NCI-H2196 (cell line): ENCODE results near the gene NRIP3.
"Not testable (repeated sequence)": the region's sequence is repeated elsewhere in the genome, so short reads cannot be mapped to it uniquely, and the experiment has no call there.

Experiments used
- DNase-seq: peaks from one replicate; lab custom pipeline; 2025; ENCODE audit not compliant: unreplicated experiment; lab: John Stamatoyannopoulos, UW

Gene NRIP3

DNA sequence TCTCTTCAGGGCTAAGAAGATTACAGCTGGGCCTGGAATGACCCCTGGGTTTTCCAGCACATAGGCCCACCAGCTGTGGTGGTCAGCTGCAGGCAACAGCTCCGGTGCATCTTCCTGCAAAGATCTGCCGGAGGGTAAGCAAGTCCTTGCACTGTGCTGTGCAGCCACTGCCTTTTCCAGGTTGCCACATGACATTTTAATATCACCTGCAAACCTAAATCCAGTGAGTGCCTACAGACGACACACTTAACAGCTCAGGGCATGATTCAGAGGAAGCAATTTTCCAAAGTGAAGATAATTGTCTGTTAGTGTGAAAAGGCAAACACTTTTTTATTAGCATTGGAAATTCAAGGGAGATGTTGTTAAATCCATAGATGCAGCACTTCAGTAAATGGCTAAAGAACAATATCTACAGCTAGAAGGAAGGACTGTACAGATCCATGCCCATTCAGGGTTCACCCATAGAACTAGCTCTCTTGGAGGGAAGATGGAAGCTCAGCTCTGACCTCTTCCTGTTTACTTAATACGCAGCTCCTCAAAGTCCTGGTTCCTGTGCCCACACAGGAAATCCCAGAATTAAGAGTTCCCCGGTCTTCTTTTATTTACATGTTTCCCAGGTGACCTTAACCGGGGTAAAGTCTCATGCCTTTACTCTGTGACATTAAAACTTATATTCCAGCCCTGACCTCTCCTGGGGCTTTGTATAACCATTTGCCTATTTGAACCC lies 13.3 kb upstream of the NRIP3 start:
- no peak for DNase-seq

DNA sequence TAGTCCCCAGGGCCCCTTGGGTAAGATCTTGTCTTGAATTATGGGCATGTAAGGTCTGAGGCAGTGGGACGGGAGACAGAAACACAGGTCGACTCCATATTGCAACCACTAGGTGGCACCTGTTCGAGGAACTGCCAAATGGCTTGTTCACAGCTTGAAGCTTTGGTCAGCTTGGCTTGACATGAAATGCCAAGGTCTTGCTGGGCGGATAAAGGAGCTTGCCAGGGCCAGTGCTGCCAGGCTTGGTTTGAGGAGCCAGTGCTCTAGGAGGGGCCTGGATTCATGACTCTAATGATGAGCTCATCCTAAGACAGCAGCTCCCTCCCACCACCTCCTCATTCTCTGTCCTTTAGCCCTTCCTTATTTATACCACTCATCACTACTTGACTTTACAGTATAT lies 11.9 kb upstream of the NRIP3 start:
- peak; percentile 87 for DNase-seq

DNA sequence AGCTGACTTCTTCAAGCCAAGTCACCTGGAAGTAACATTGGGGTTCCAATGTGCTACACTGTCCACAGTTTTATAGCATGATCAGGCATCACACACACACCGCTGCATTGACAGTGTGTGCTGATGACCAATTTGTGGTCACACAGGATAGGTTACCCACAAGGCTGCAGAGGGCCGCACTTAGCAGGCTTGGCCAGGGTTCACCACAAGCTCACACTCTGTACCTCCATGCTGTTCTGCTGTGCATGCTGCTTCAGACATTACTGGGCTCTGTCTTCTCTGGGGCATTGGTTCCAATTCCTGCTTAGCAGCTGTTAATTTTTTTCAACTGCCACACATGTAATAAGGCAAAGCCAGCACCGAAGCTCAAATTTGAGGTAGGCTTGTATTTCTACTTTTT lies 11.0 kb upstream of the NRIP3 start:
- DNase-seq: no peak

DNA sequence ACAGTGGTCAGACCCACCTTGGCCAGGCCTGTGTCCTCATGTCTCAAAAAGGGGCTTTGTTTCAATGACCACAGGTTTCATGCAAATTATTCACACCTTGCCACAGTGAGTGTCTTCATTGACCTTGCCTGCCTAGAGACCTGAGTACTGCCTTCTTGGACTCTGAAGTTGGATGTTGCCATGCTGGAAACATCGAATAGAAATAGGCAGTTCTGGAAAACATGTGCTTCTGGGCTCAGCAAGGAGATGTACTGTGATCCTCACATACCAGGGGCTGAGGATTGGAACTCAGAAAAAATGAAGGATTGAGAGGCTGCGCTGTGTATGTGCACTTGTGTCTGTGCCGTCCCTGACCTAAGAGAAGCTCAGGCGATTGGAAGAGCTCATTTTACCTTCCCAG lies 9.6 kb upstream of the NRIP3 start:
- DNase-seq: no peak

DNA sequence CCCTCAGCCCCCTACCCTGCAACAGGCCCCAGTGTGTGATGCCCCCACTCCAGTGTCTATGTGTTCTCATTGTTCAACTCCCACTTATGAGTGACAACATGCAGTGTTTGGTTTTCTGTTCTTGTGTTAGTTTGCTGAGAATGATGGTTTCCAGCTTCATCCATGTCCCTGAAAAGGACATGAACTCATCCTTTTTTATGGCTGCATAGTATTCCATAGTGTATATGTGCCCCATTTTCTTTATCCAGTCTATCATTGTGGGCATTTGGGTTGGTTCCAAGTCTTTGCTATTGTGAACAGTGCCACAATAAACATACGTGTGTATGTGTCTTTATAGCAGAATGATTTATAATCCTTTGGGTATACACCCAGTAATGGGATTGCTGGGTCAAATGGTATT lies 5.7 kb upstream of the NRIP3 start:
- DNase-seq: not testable (repeated sequence)

DNA sequence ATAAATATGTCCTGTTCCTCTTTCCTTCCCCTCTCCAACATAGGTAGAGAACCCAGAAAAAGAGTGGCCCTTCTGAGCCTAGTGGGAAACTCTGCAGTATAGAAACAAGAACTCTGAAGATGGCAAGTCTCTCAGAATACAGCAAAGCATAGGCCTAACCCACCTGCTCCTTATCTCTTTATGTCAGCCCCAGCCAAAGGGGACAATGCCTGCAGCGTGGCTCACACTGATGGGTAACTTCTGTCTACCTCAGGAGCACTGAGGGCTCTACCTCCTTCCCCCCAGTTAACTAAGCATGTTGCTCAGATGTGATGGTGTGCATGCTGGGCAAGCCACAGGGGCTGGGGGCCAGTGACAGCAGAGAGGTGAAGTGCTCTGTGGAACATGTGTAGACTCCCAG lies 4.9 kb upstream of the NRIP3 start:
- DNase-seq: no peak

DNA sequence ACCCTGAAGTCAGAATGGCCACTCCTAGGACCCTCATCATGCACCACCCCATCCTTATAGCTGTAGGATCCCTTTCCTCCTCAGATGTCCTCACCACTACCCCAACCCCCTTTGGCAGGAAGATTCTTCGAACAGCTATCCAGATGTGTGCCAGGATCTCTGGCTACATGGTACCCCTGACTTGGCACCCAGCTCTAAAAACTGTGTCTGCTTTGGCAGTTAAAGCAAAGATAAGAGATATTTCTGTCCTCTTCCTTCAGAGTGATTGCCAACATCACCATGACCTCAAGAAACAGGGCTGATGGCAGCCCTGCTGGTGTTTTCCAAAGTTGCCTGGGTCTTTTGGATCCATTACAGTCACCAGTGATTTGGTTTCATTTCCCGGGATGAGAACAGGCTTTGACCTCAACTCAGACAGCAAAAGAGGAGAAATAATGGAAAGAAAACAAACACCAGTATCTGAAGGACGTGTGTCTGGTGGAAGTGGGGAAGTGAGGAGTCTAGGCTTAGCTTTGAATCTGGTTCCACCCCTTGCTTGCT lies 4.3 kb upstream of the NRIP3 start:
- no peak for DNase-seq

DNA sequence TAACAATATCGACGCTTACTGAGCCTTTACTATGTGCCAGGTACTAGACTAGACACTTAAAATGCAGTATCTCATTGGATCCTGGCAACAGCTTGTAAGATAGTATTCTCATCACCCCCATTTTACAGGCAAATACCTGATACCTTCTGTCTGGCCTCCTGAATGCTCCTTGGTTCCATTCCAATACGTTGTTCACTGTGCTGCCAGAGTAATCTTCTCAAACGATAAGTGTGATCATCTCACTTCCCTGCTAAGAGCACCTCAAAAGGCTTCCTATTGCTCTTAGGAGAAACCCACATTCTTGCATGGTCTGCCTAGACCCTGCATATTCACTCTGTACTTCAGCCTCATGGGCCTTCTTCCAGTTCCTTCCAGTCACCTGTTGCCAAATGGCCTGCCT lies 1.3 kb upstream of the NRIP3 start:
- DNase-seq: no peak

DNA sequence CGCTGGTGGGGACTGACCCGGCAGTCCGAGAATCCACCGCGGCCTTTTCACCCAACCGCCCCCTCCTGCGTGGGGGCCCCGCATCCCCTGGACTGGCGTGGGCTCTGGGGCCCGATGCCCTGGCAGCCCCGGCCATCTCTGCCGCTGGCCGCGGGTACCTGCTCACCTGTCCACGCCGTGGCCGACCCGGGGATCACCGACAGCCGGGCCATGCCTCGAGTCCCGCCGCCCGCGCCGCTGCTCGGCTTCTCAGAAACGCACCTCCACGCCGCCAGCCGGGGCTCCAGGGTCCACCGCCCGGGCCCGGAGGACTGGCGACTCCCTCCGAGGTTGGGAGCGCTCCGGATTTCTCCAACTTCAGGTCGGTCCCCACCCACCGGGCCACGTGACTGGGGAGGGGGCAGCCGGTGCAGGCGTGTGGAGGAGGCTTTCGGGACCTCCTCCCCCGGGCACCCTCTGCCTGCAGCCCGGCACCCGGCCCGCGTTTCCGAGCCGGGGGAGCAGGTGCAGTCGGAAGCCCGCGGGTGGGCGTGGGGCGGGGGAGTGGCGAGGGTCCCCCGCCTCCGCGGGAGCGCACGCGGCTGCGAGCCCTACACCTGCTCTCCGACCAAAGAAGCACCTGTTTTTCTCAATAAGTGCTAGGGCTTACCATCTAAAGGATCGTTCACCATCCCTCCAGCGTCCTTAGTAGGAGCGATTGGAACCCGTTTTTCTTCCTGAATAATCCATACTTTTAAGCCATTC lies 554 bp upstream of the NRIP3 start:
- peak; percentile 48 for DNase-seq

DNA sequence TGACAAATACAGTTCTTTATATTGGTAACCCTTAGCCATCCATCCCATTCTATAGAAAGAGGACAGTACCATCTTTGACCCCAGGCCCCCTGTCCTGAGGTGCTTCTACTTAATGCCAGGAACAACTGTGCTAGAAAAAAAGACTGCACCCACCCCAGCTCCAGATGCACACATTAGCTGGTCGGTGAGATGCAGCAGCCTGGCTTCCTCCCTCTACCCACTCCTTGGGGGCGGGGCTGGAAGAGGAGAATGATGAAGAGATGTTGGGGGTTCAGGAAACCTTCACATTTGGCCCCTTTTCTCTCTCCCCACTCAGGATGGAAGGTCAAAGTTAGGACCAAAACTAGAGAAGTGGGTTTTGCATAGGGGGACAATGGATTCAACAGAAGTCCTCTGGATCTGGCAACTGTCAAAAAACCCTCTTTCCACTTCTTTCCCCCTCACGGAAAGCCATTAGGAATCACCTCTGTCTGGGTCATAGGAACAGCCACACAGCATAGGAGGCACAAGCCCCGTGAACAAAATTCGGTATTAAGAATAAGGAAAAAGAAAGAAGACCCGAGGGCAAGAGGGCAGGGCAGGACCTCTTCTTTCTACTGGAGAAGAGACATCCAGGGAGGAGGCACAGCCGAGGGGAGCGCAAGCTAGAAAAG lies 755 bp downstream of the NRIP3 start:
- DNase-seq: no peak

DNA sequence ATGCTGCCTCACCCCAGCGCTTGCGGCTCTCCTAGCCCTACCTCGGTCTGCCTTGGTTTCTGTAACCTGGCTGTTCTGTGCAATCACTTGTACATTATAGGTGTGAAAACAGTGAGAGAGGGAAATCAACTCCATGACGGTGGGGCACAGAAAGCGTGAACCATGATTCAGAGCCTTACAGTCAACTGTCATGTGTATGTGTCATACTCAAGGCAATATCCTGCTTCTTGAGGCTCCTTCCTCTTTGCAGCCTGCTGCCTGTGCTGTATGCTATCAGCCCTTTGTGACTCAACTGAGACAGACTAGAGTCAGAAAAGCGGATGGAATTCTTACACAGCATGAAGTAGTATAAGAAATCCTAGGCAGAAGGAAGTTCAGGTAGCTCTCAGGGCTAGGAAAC lies 2.1 kb downstream of the NRIP3 start:
- DNase-seq: no peak

DNA sequence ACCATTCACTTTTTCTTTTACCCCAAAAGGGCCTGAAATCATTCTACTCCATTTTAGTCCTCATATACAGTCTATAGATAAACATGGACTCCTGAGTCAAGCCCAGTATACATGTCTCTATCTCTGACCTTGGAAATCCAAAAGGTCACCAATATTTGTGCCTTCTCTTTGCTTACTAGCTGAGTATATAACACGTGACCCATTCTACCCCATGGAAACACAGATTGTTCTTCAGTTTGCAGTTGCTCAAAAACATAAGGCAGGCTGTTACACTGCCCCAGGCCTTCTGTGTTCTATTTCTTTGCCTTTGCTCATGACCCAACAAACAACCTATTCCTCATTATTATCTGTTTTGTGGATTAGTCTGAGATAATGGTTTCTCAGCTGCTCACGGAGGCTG lies 5.8 kb downstream of the NRIP3 start:
- DNase-seq: no peak

DNA sequence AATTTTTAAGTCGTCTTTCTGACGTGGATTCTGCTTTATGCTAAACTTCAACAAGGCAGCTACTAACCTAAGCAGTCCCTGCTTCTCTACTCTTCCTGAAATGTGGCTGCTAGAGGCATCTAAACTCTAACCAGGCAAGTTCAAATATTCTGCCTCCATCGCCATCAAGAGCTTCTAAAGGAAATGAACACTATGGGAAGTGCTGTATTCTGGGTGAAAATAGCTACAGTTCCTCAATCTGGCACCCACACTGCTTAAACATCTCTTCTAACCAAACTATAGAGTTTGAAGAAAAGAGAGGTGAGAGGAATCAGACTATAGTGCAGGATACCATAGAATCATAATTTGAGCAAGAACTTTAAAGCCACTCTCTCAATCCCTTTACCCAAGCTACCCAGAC lies 6.3 kb downstream of the NRIP3 start:
- no peak for DNase-seq

DNA sequence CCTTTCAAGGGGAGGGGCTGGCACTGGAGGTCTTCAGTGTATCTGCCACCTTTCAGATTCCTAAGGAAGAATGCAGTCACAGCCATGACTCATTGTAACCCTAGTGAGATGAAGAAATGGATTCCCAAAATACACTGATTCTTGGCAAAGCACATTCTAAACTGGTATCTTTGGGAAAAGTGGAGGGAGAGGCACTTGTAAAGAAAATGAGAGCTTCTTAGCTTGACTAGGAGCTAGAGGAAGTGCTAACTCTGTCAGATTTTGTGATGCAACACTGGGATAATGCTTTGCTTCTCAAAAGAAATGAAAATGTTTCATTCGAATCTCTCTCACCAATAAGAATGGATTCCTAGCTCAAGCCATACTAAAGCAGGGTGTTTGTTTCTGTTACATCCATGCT lies 14.3 kb downstream of the NRIP3 start:
- DNase-seq: no peak

DNA sequence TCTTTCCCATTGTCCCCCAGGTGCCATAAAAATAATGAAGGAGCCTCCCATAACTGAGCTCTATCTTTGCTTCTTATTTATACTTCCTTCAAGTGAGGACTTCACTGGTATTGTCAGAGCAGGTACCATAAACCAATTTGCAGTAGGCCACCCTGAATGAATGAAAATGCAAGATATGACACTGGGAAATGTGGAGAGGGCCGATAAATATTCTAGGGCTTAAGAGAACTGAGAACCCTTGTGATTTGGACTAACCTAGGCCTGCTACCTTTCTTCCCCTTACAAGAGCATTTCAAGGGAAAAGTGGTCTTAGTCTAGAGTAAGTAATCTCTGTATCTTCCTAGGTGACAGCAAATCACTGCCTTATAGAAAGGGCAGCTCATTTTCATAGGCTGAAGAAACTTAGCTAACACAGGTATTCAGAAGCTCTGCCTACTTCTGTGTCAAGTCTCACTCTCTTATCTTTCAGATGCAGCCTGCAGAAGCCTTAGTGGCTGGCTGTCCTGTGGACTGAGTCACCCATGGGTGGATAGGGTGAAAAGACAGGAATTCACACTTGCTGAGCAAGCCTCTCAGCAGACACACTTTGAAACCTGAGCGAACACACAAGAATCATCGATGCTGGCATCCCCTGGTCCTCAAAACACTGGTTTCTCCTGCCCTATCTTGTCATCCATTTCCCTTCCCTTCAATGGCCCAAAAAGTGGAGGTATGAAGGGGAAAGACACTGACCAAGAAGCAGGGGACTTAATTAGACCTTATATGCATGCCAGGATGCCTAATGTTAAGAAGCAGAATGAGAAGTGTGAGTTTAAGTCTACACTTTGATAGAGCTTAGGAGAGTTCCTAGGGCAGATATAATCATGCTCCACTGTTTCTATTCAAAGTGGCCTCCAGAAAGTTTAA lies 15.2 kb downstream of the NRIP3 start:
- no peak for DNase-seq

DNA sequence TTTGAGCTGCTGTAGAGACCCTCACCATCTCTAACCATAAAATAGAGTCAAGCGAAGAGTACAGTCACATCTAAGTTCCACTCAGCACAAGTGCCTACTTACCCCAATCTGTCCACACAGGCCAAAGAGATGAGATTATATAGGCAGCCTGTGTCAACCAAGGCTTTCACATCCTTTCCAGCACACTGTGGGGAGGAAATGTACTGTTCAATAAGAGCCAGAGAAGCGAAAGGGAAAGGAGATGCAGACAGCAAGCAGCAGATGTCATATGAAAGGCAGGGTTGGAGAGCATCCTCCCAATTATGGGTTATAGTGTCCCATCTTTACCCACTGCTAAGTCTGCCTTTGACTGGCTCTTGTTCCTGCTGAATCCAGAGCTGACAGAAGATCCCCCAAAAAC lies 16.4 kb downstream of the NRIP3 start:
- DNase-seq: no peak

DNA sequence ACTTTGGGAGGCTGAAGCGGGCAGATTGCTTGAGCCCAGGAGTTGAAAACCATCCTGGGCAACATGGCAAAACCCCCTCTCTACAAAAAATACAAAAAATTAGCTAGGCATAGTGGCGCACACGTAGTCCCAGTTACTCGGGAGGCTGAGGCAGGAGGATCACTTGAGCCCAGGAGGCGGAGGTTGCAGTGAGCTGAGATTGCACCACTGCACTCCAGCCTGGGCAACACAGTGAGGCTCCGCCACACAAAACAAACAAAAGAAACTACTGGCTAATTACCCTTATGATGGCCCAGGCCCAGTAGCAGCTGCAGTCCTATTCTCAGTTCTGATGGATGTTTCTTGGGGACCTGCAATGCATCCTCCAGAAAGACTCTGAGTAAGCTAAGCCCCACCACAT lies 17.0 kb downstream of the NRIP3 start:
- not testable (repeated sequence) for DNase-seq

DNA sequence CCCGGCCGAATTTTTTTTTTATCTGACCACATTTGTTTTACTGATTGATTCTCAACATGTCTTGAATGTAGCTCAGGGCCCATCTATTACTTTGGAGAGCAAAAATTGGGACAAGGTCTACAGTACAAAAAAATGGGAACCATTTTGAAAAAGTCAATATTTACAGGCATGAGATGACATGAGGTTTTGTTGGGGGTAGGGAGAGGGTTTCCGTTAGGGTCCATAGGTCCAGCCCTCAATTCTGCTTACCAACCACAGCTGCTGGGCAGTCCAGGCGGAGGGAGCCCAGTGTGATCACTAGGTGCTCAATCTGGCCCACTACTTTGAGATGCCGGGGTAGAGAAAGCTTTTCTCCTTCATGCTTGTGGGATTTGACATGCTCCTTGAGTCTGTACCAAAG lies 18.3 kb downstream of the NRIP3 start:
- DNase-seq: no peak

DNA sequence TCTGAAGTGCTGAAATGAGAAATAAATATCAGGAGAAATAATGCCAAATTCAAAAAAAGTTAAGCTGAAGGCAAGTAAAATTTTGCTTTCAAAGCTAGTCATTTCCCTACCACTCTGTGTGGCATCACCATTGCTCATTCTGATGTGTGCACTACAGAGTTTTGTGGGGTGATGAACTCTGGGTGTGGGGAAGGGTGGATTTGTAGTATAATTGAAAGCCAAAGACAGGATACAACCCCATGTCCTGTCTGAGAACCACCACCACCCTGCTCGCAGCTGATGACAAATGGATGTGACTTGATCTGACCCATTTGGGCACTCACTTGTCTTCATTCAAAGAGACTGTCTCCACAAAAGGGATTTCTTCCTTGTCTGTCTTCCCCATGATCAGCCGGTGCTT lies 20.2 kb downstream of the NRIP3 start:
- DNase-seq: no peak

DNA sequence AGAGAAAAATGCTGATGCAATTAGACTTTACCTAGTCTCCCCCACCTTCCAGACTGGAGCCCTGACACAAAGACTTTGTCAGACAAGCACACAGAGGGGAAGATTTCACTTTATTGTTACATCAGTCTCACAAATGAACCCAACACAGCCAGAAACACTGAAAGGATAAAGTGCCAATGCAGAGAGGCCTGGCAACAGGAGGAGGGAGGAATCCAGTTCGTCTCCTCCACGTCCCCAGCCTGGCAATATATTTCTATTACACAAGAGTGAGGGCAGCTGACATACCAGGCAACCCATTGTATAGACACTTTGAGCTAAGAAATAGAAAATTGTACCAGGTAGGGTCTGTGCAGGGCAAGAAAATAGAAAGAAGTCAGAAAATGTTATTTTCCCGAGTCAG lies 23.3 kb downstream of the NRIP3 start:
- DNase-seq: no peak

DNA sequence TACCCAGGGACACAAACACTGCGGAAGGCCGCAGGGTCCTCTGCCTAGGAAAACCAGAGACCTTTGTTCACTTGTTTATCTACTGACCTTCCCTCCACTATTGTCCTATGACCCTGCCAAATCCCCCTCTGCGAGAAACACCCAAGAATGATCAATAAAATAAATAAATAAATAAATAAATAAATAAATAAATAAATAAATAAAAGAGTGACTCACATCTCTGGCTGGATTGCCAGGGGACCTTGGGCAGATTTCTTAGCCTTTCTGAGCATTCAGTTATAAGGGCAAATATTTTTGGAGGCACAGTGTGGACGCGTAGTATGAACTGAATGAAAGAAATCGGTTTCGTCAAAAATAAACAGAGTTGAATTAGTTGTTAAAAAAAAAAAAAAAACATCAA lies 24.4 kb downstream of the NRIP3 start:
- not testable (repeated sequence) for DNase-seq
